Fibroblast of lung (primary cell): ENCODE data around the gene DHX35.

Experiments used
- CTCF ChIP-seq, 2 donors: IDR thresholded peaks in 1 of 2; conservative IDR thresholded peaks in 1 of 2; 1 replicate in 1 of 2; 2 replicates in 1 of 2; pipeline ENCODE4 v1.5.1; 2011 to 2012; ENCODE audit warnings: low read length in 2 of 2, control low read depth in 1 of 2, inconsistent platforms in 1 of 2, low read depth in 1 of 2, mild to moderate bottlenecking in 1 of 2
- EZH2 ChIP-seq: IDR thresholded peaks from 2 replicates; pipeline ENCODE4 v1.5.1; 2012; ENCODE audit warnings: low read length, control low read depth, mild to moderate bottlenecking; ENCODE audit errors: missing control alignments

GRCh38 chr20:39042279-39043150, 80.4 kb downstream of the DHX35 start:
- TF ChIP-seq EZH2 (no peak), CTCF (conservative IDR thresholded peaks at IDR 0.05 in 1 of 2, IDR thresholded peaks at IDR 0.05 in 1 of 2; ENCODE audit: low read depth in 1 of 2, low read length in 2 of 2) (no peak)
